Panc1 (cell line): ENCODE results near the gene UBN2.

Experiments
- CTCF ChIP-seq: fragments of 450-650 bp; IDR thresholded peaks from 2 replicates; pipeline ENCODE4 v1.5.1; 2017; ENCODE audit warnings: mild to moderate bottlenecking
- POLR2AphosphoS5 ChIP-seq: IDR thresholded peaks from 2 replicates; pipeline ENCODE4 v1.6.1; 2012; ENCODE audit warnings: mild to moderate bottlenecking, low read depth, low read length, moderate library complexity
- REST ChIP-seq, 2 experiments: IDR thresholded peaks; 2 replicates each; pipeline ENCODE4 v1.6.1; 2011 to 2012; ENCODE audit warnings: low read depth in 2 of 2, control low read depth in 1 of 2, low read length in 1 of 2, mild to moderate bottlenecking in 1 of 2, moderate library complexity in 1 of 2; ENCODE audit not compliant: insufficient read depth in 1 of 2
- SIN3A ChIP-seq: IDR thresholded peaks from 2 replicates; pipeline ENCODE4 v1.6.1; 2012; ENCODE audit warnings: low read depth, mild to moderate bottlenecking, low read length, moderate library complexity, borderline replicate concordance; ENCODE audit not compliant: insufficient read depth
- TCF7L2 ChIP-seq: IDR thresholded peaks from 2 replicates; pipeline ENCODE4 v1.6.1; 2011; ENCODE audit warnings: mild to moderate bottlenecking, low read depth, low read length, inconsistent platforms

GRCh38 chr7:139284252-139284896 is 53.3 kb downstream of the UBN2 start:
- TF ChIP-seq CTCF (no peak), POLR2AphosphoS5 (no peak), REST (IDR thresholded peaks at IDR 0.05; ENCODE audit: insufficient read depth in 1 of 2, low read depth in 2 of 2, low read length in 1 of 2) (no peak), SIN3A (no peak), TCF7L2 (no peak)
